Endothelial cell of umbilical vein (primary cell): Measurements from ENCODE around the gene IST1. TPM values are rescaled to one million over a fixed set of nuclear protein-coding genes. Genes with fewer than 3 reads are reported as not detected.

ENCODE experiments used
- BruUV-seq: library from RNA; stranded (reverse); fragments of 400-500 nt; replicated peaks from 2 replicates; lab custom pipeline; 2021; lab: Mats Ljungman, UMichigan
- CTCF ChIA-PET: fragments of 300-600, 350-600 bp; sonication (Branson Sonifier 250); formaldehyde crosslinking; loops from one replicate; lab custom pipeline; 2021; ENCODE audit warnings: antibody characterized with exemption, inconsistent platforms; lab: Charles Lee
- POLR2A ChIA-PET: fragments of 300-600, 350-600 bp; sonication (Branson Sonifier 250); formaldehyde crosslinking; loops from one replicate; lab custom pipeline; 2021; ENCODE audit warnings: antibody characterized with exemption, inconsistent platforms; lab: Charles Lee
- DNase-seq: peaks from one replicate; pipeline ENCODE4 v3.0.0-alpha.2; 2011; ENCODE audit warnings: low read depth, low spot score
- FAIRE-seq: peaks from 2 replicates; lab custom pipeline; 2011; peaks lifted over from hg19 to GRCh38; lab: Jason Lieb, UNC
- H2AFZ ChIP-seq: 2 replicates; pipeline ENCODE4 v1.6.0; 2012; ENCODE audit warnings: low read depth, low read length, control low read depth, inconsistent platforms
- H3K27ac ChIP-seq: 2 replicates; pipeline ENCODE4 v1.5.1; 2011; ENCODE audit warnings: low read depth, mild to moderate bottlenecking, control low read depth, low read length, moderate library complexity; ENCODE audit not compliant: insufficient read depth
- H3K27me3 ChIP-seq, 2 experiments: 2 replicates each; pipeline versions ENCODE4 v1.6.0 to v1.6.1; 2011; ENCODE audit warnings: low read length in 2 of 2, mixed read lengths in 1 of 2; ENCODE audit not compliant: control insufficient read depth in 2 of 2, insufficient read depth in 2 of 2
- H3K36me3 ChIP-seq, 2 experiments: 2 replicates in 1 of 2; 3 replicates in 1 of 2; pipeline ENCODE4 v1.5.1; 2011; ENCODE audit warnings: low read length in 2 of 2, mild to moderate bottlenecking in 1 of 2, moderate library complexity in 1 of 2; ENCODE audit not compliant: control insufficient read depth in 2 of 2, insufficient read depth in 2 of 2; ENCODE audit errors: extremely low read depth in 1 of 2
- H3K4me1 ChIP-seq: 3 replicates; pipeline ENCODE4 v1.5.1; 2011; ENCODE audit warnings: mild to moderate bottlenecking, low read length; ENCODE audit not compliant: control insufficient read depth, insufficient read depth; ENCODE audit errors: extremely low read depth
- H3K4me2 ChIP-seq: 2 replicates; pipeline ENCODE4 v1.6.1; 2011; ENCODE audit warnings: low read length, control low read depth, mixed read lengths; ENCODE audit not compliant: insufficient read depth
- H3K4me3 ChIP-seq, 3 experiments: fragments of 200-600 bp in 1 of 3; sonication (generic), shearing (Covaris generic) in 1 of 3; replicated peaks in 1 of 3; 2 replicates each; pipeline ENCODE4 v1.5.1; 2011 to 2016; ENCODE audit warnings: control low read depth in 3 of 3, low read length in 3 of 3, mild to moderate bottlenecking in 2 of 3, inconsistent platforms in 1 of 3, low read depth in 1 of 3, moderate library complexity in 1 of 3; ENCODE audit not compliant: insufficient read depth in 1 of 3
- H3K79me2 ChIP-seq: 2 replicates; pipeline ENCODE4 v1.6.0; 2012; ENCODE audit warnings: low read length, inconsistent platforms; ENCODE audit not compliant: control insufficient read depth, insufficient read depth
- H3K9ac ChIP-seq: replicated peaks from 2 replicates; pipeline ENCODE3; 2011; ENCODE audit warnings: low read length, control low read depth; ENCODE audit not compliant: insufficient read depth; ENCODE audit errors: extremely low read depth
- H3K9me1 ChIP-seq: replicated peaks from 3 replicates; pipeline ENCODE4 v1.6.0; 2011; ENCODE audit warnings: mild to moderate bottlenecking, low read length; ENCODE audit not compliant: control insufficient read depth, insufficient read depth; ENCODE audit errors: extremely low read depth
- H3K9me3 ChIP-seq: replicated peaks from 2 replicates; pipeline ENCODE4 v1.5.1; 2012; ENCODE audit warnings: low read length, inconsistent platforms; ENCODE audit not compliant: control insufficient read depth, insufficient read depth
- H4K20me1 ChIP-seq: replicated peaks from 2 replicates; pipeline ENCODE3; 2011; ENCODE audit warnings: mild to moderate bottlenecking, low read length; ENCODE audit not compliant: control insufficient read depth, insufficient read depth; ENCODE audit errors: extremely low read depth
- CTCF ChIP-seq, 2 donors: IDR thresholded peaks; 1 replicate in 1 of 2; 2 replicates in 1 of 2; pipeline ENCODE4 v1.5.1; 2011; ENCODE audit warnings: low read length in 2 of 2, mild to moderate bottlenecking in 2 of 2, moderate library complexity in 2 of 2, control low read depth in 1 of 2, inconsistent platforms in 1 of 2, low read depth in 1 of 2; ENCODE audit not compliant: insufficient read depth in 1 of 2; ENCODE audit errors: extremely low read depth in 1 of 2
- EZH2 ChIP-seq: IDR thresholded peaks from 2 replicates; pipeline ENCODE4 v1.6.1; 2012; ENCODE audit warnings: borderline replicate concordance, low read depth, mild to moderate bottlenecking, moderate library complexity, low read length, inconsistent platforms; ENCODE audit not compliant: severe bottlenecking
- FOS ChIP-seq: IDR thresholded peaks from 2 replicates; pipeline ENCODE4 v1.6.1; 2011; ENCODE audit warnings: mild to moderate bottlenecking, low read length, moderate library complexity, borderline replicate concordance; ENCODE audit not compliant: insufficient read depth
- GATA2 ChIP-seq: IDR thresholded peaks from 2 replicates; pipeline ENCODE4 v1.7.0; 2011; ENCODE audit warnings: low read depth, mild to moderate bottlenecking, moderate library complexity, mixed read lengths, low read length; ENCODE audit not compliant: insufficient read length, insufficient read depth
- JUN ChIP-seq: IDR thresholded peaks from 2 replicates; pipeline ENCODE4 v1.6.1; 2011; ENCODE audit warnings: borderline replicate concordance, low read depth; ENCODE audit not compliant: insufficient read length, insufficient read depth
- MAX ChIP-seq: IDR thresholded peaks from 2 replicates; pipeline ENCODE4 v1.6.1; 2011; ENCODE audit not compliant: insufficient read depth, insufficient read length
- MYC ChIP-seq: IDR thresholded peaks from one replicate; pipeline ENCODE4 v1.6.1; 2011; ENCODE audit warnings: mild to moderate bottlenecking, low read depth, low read length
- POLR2A ChIP-seq: IDR thresholded peaks from 2 replicates; pipeline ENCODE4 v1.6.1; 2012; ENCODE audit warnings: low read depth, mild to moderate bottlenecking, control low read depth, low read length
- POLR2AphosphoS5 ChIP-seq: IDR thresholded peaks from 2 replicates; pipeline ENCODE4 v1.6.1; 2012; ENCODE audit warnings: low read depth, mild to moderate bottlenecking, control low read depth, low read length, moderate library complexity; ENCODE audit not compliant: insufficient read depth
- dilution Hi-C: fragments of 300-500 bp; cut with MboI; formaldehyde crosslinking; loops from one replicate; pipeline ENCODE4 v1.15.0; 2019; ENCODE audit warnings: low sequenced_read_pairs; ENCODE audit not compliant: extremely low pct_ligation_motif_present
- intact Hi-C: fragments of 100-400 bp; cut with micrococcal nuclease; formaldehyde crosslinking; loops from one replicate; pipeline ENCODE4 v1.10.0; 2022
- polyA plus RNA-seq, 4 experiments: library from polyadenylated mRNA; depleted of rRNA in 3 of 4; stranded (reverse) in 3 of 4; unstranded in 1 of 4; fragments of >200 nt; gene quantifications; 2 replicates each; pipeline versions ENCODE4 v1.2.1 to v1.2.3, GENCODE V29; 2011 to 2012; ENCODE audit warnings: missing spikeins in 1 of 4
- total RNA-seq: library from RNA; stranded (reverse); gene quantifications from 2 replicates; pipeline ENCODE4 v1.2.3, GENCODE V29; 2021

The IST1 gene
- total and polyA plus RNA-seq, 2 donors (not counting 3 experiments of a cell fraction or from before 2014, with no cell fraction given) = 145 to 165 TPM

- Histone ChIP-seq H3K4me2 (peak overlapping the region; percentile 63), H3K9me3 (no peaks in the 10 kb centered on the region), H3K27ac (peak overlapping the region; percentile 75), H3K27me3 (no peaks in the 10 kb centered on the region), H3K4me1 (peaks cover 45% of the 10 kb centered on the region), H3K36me3 (peaks cover 9 to 19% of the 10 kb centered on the region in 2 experiments), H3K9ac (peak overlapping the region; percentile 25), H3K9me1 (no peaks in the 10 kb centered on the region), H4K20me1 (peaks cover 6% of the 10 kb centered on the region), H2AFZ (no peak overlapping the region), H3K4me3 (no peak overlapping the region), H3K79me2 (peaks cover 42% of the 10 kb centered on the region)
- peak; percentile 54 for DNase-seq
- peak; percentile 73 for FAIRE-seq
- ChIA-PET POLR2A (interaction anchor here (0.9 to 1.1 kb wide), 3 partner anchors 10 to 29 kb away, joined by 3 to 6 read pairs (median 3); no protein-coding TSS in a partner anchor), CTCF (interaction anchor here (0.6 to 4.6 kb wide), 9 partner anchors 10 to 318 kb away, joined by 3 to 27 read pairs (median 4); partner anchors contain the start of gene ZNF821)
- TF ChIP-seq CTCF (IDR thresholded peaks at IDR 0.05; ENCODE audit: extremely low read depth in 1 of 2, insufficient read depth in 1 of 2, low read depth in 1 of 2, low read length in 2 of 2) = no peak
- TF ChIP-seq EZH2 = no peak
- peak; percentile 74 for TF ChIP-seq GATA2
- no peak for TF ChIP-seq MYC
- TF ChIP-seq POLR2AphosphoS5 = no peak
- no peak for TF ChIP-seq POLR2A
- no peak for TF ChIP-seq MAX
- TF ChIP-seq JUN = no peak
- no peak for TF ChIP-seq FOS
- intact Hi-C loops = loop anchor here (1.0 to 10.0 kb wide), 3 partner anchors 14 to 166 kb away; partner anchors contain the start of genes DHX38 and TXNL4B
- BruUV-seq = no TSS peak
- dilution Hi-C loops = no loop called here
Measured at GRCh38 chr16:71929048-71929447, 33.7 kb downstream of the IST1 start.
